DOHH2 (cell line): ENCODE measurements around the gene BCL2L11.

ENCODE experiments used
- CTCF ChIP-seq: fragments of 200-600 bp; sonication (generic); IDR thresholded peaks from one replicate; pipeline ENCODE4 v1.5.1; 2014; ENCODE audit warnings: antibody characterized with exemption, mild to moderate bottlenecking, low read depth, low read length; ENCODE audit not compliant: poor library complexity, severe bottlenecking
- EZH2phosphoT487 ChIP-seq: fragments of 200-600 bp; sonication (generic); IDR thresholded peaks from 2 replicates; pipeline ENCODE4 v1.6.1; 2017; ENCODE audit warnings: borderline replicate concordance, mild to moderate bottlenecking, antibody characterized with exemption, low read length, moderate library complexity, mixed read lengths

- TF ChIP-seq CTCF (no peak), EZH2phosphoT487 (no peak)
These were observed 2.1 kb downstream of the BCL2L11 start for GRCh38 chr2:111122631-111123421.
